Coronary artery (tissue), 2 donors: ENCODE data around the gene FRG2B.
"Not testable (repeated sequence)": the region's sequence is repeated elsewhere in the genome, so short reads cannot be mapped to it uniquely, and the experiment has no call there.

Experiments used
- DNase-seq: peaks from one replicate; pipeline ENCODE4 v3.0.0-alpha.2; 2017; ENCODE audit warnings: low spot score
- H3K27ac ChIP-seq, 2 donors: fragments of 200-600 bp; sonication (generic); one replicate each; pipeline ENCODE4 v1.5.1; 2016 to 2019
- H3K4me3 ChIP-seq: fragments of 200-600 bp; sonication (generic); 2 replicates; pipeline ENCODE4 v1.5.1; 2016; ENCODE audit warnings: mild to moderate bottlenecking, moderate library complexity
- TF ChIP-seq, protein P1 (sequence below): fragments of 200-600 bp; sonication (generic); IDR thresholded peaks from one replicate; pipeline ENCODE4 v1.5.1; 2019; ENCODE audit warnings: antibody characterized with exemption

Gene FRG2B

DNA sequence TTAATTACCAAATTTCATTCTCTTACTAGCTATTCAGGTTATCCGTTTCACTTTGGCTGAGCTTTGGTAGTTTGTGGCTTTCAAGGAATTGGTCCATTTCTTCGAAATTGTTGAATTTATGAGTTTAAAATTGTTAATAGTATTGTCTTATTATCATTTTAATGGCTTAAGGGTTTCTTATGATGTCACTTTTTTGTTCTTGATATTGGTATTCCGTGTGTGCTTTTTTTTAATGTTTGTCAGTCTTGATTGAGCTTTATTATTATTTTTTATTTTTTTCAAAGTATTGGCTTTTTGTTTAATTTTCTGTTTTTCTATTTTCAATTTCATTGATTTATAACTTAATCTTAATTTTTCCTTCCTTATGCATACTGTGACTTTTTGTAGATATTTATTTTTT is 25.9 kb downstream of the FRG2B start:
- no peak for DNase-seq
- TF ChIP-seq, protein P1, sequence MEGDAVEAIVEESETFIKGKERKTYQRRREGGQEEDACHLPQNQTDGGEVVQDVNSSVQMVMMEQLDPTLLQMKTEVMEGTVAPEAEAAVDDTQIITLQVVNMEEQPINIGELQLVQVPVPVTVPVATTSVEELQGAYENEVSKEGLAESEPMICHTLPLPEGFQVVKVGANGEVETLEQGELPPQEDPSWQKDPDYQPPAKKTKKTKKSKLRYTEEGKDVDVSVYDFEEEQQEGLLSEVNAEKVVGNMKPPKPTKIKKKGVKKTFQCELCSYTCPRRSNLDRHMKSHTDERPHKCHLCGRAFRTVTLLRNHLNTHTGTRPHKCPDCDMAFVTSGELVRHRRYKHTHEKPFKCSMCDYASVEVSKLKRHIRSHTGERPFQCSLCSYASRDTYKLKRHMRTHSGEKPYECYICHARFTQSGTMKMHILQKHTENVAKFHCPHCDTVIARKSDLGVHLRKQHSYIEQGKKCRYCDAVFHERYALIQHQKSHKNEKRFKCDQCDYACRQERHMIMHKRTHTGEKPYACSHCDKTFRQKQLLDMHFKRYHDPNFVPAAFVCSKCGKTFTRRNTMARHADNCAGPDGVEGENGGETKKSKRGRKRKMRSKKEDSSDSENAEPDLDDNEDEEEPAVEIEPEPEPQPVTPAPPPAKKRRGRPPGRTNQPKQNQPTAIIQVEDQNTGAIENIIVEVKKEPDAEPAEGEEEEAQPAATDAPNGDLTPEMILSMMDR, result no peak
- H3K4me3 ChIP-seq, result no peak overlapping the region
- H3K27ac ChIP-seq, result no peak overlapping the region

DNA sequence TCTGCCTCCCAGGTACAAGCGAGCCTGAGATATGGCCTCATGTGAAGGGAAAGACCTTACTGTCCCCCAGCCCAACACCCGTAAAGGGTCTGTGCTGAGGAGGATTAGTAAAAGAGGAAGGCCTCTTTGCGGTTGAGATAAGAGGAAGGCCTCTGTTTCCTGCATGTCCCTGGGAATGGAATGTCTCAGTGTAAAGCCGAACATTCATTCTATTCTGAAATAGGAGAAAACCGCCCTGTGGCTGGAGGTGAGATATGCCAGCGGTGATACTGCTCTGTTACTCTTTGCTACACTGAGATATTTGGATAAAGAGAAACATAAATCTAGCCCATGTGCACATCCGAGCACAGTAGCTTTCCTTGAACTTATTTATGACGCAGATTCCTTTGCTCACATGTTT is 26.7 kb downstream of the FRG2B start:
- H3K27ac ChIP-seq, DNase-seq, H3K4me3 ChIP-seq: not testable (repeated sequence)

DNA sequence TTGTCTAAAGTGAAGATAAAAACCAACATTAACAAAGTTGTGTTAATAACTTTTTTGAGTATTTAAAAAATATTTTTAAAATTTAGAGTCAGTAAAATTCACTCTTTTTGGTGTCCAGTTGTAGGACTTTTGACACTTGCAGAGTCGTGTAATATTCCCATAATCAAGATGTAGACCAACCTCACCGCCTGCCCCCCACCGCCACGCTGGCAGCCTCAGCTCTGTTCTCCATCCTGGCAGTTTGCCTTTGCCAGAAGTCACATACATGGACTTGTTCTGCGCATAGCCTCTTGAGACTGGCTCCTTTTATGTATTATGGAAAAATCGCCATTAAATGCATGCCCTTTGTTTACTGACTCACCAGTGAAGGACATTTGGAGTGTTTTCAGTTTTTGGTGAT is 33.9 kb downstream of the FRG2B start:
- no peak overlapping the region for H3K4me3 ChIP-seq
- DNase-seq, result no peak
- TF ChIP-seq, protein P1, result no peak
- H3K27ac ChIP-seq, result no peak overlapping the region

DNA sequence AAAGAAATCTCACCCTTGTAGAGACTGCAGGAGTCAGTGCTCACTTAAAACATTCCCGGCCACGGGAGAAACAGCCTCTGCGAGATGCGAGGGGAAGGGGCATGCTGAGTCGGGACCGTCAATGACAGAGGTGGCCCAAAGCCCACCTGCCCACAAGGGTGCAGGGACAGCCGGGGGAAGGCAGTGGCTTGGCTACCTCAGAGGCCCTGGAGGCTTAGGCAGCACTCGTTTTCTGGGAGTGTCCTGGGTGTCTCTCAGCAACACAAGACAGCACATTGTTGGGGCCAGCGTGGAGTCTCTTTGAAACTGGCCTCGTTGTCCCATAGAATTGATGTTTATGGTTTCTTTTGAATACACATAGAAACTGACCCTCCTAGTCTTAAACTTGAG is 35.6 kb downstream of the FRG2B start:
- no peak overlapping the region for H3K27ac ChIP-seq
- DNase-seq, result no peak
- no peak overlapping the region for H3K4me3 ChIP-seq
- TF ChIP-seq, protein P1, result no peak

DNA sequence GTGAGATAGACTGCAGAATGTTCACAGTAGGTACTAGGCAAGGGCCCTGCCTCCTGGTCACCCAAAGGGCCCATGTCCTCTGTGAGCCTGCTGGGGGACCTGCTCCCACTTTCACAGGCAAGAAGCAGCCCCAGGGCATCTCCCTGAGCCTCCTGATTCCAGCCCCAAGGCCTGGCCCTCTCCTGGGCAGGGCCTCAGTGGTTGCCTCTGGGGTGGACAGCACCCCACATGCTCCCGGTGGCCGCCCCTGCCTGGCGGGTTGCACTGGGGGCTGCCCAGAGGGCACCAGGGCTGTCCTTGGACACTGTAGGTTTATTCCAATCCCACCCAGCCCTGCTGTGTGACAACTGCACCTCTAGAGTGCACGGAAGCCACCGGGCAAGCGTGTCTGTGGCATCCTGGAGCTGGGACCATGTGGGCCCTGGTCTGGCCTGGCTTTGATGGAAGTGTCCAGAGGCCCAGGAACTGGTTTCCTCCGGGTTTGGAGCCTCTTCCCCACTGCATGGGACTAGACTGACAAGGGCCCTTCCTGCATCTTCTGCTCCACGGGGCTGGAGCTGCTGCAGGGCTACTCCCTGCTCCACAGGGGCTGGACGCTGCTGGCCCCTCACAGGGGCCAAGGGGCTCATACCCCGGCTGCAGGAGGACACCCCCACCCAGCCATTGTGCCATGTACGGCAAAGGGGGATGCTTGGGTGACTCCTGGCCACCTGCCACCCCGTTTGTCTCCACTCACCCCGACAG is 36.2 kb downstream of the FRG2B start:
- TF ChIP-seq, protein P1, result no peak
- Histone ChIP-seq H3K4me3 (no peak overlapping the region), H3K27ac (no peak overlapping the region)
- no peak for DNase-seq

DNA sequence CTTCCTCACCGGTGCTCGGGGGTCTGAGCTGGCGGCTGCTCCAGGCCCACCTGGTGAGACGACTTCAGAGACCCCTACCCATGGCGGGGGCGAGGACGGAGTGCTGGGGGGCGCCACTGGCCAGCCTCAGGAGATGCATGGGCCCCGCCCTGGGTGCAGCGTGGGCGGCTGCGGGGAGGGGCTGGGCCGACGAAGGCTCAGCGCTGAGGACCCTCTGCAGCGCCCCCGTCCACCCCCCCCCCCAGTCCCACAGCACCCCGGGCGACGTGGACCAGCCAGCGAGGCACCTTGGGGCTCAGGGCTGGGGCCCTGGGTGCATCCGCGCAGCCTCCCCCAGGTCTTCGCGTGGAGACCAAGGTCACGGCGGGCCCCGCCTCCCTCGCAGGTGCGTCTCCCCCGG is 49.6 kb downstream of the FRG2B start:
- not testable (repeated sequence) for DNase-seq, H3K4me3 ChIP-seq, H3K27ac ChIP-seq
